ENCODE results near the gene NRG3.

Gene NRG3

GRCh38 chr10:81917666-81918065 lies 42.7 kb downstream of the NRG3 start:
- no peak overlapping the region for H3K4me3 ChIP-seq (ENCODE audit: low read depth, low read length)
- H3K36me3 ChIP-seq = no peaks in the 10 kb centered on the region
- no peak for DNase-seq
- TF ChIP-seq, protein P1, sequence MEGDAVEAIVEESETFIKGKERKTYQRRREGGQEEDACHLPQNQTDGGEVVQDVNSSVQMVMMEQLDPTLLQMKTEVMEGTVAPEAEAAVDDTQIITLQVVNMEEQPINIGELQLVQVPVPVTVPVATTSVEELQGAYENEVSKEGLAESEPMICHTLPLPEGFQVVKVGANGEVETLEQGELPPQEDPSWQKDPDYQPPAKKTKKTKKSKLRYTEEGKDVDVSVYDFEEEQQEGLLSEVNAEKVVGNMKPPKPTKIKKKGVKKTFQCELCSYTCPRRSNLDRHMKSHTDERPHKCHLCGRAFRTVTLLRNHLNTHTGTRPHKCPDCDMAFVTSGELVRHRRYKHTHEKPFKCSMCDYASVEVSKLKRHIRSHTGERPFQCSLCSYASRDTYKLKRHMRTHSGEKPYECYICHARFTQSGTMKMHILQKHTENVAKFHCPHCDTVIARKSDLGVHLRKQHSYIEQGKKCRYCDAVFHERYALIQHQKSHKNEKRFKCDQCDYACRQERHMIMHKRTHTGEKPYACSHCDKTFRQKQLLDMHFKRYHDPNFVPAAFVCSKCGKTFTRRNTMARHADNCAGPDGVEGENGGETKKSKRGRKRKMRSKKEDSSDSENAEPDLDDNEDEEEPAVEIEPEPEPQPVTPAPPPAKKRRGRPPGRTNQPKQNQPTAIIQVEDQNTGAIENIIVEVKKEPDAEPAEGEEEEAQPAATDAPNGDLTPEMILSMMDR (IDR thresholded peaks at IDR 0.05; ENCODE audit: low read depth, low read length) = no peak
- no peaks in the 10 kb centered on the region for H3K4me1 ChIP-seq
- H3K9me3 ChIP-seq = no peaks in the 10 kb centered on the region
- no peaks in the 10 kb centered on the region for H3K27me3 ChIP-seq

GRCh38 chr10:81918766-81919165 lies 43.8 kb downstream of the NRG3 start:
- Histone ChIP-seq H3K9me3 (no peaks in the 10 kb centered on the region), H3K4me3 (ENCODE audit: low read depth, low read length) (no peak overlapping the region), H3K36me3 (no peaks in the 10 kb centered on the region), H3K27me3 (no peaks in the 10 kb centered on the region), H3K4me1 (no peaks in the 10 kb centered on the region)
- DNase-seq = no peak
- TF ChIP-seq, protein P1 (IDR thresholded peaks at IDR 0.05; ENCODE audit: low read depth, low read length) = no peak

- Histone ChIP-seq H3K9me3 (no peaks in the 10 kb centered on the region), H3K27me3 (no peaks in the 10 kb centered on the region), H3K4me1 (no peaks in the 10 kb centered on the region), H3K4me3 (ENCODE audit: low read depth, low read length) (no peak overlapping the region), H3K36me3 (no peaks in the 10 kb centered on the region)
- DNase-seq = peak; percentile 30
- TF ChIP-seq, protein P1 (IDR thresholded peaks at IDR 0.05; ENCODE audit: low read depth, low read length) = peak; percentile 75
Observed at GRCh38 chr10:81920213-81920829, 45.3 kb downstream of the NRG3 start.

GRCh38 chr10:81928119-81928518 lies 53.1 kb downstream of the NRG3 start:
- DNase-seq = no peak
- H3K9me3 ChIP-seq = no peaks in the 10 kb centered on the region
- TF ChIP-seq, protein P1 (IDR thresholded peaks at IDR 0.05; ENCODE audit: low read depth, low read length) = no peak
- no peaks in the 10 kb centered on the region for H3K4me1 ChIP-seq
- H3K4me3 ChIP-seq (ENCODE audit: low read depth, low read length) = no peak overlapping the region
- no peaks in the 10 kb centered on the region for H3K36me3 ChIP-seq
- no peaks in the 10 kb centered on the region for H3K27me3 ChIP-seq

DNA sequence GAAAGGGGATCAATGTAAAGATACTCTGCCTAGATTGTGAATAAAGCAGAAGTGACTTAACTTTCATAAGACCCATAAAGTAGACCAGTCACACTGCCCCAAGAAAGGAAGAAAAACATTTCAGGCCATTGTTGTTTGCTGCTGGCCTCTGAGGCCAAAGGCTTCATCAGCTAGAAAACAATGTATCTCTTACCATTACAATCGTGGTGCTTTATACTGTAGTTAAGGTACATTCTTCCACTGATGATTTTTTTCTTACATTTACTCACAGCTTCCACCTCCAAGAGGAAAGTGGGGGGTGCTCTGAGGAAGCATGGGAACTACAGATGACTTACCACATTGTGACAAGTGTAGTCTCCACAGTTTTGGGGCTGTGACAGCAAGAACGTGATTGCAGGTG lies 68.6 kb downstream of the NRG3 start:
- TF ChIP-seq, protein P1 (IDR thresholded peaks at IDR 0.05; ENCODE audit: low read depth, low read length) = no peak
- no peak overlapping the region for H3K4me3 ChIP-seq (ENCODE audit: low read depth, low read length)
- no peaks in the 10 kb centered on the region for H3K36me3 ChIP-seq
- H3K4me1 ChIP-seq = no peaks in the 10 kb centered on the region
- H3K9me3 ChIP-seq = no peaks in the 10 kb centered on the region
- no peaks in the 10 kb centered on the region for H3K27me3 ChIP-seq
- no peak for DNase-seq

- TF ChIP-seq, protein P1 (IDR thresholded peaks at IDR 0.05; ENCODE audit: low read depth, low read length) = no peak
- no peaks in the 10 kb centered on the region for H3K9me3 ChIP-seq
- no peaks in the 10 kb centered on the region for H3K4me1 ChIP-seq
- H3K27me3 ChIP-seq = no peaks in the 10 kb centered on the region
- H3K4me3 ChIP-seq (ENCODE audit: low read depth, low read length) = no peak overlapping the region
- DNase-seq = no peak
- no peaks in the 10 kb centered on the region for H3K36me3 ChIP-seq
Observed at GRCh38 chr10:81944609-81945008, 69.6 kb downstream of the NRG3 start.

Data from BE2C (cell line).